ENCODE results near the gene FEN1.

The FEN1 gene

DNA sequence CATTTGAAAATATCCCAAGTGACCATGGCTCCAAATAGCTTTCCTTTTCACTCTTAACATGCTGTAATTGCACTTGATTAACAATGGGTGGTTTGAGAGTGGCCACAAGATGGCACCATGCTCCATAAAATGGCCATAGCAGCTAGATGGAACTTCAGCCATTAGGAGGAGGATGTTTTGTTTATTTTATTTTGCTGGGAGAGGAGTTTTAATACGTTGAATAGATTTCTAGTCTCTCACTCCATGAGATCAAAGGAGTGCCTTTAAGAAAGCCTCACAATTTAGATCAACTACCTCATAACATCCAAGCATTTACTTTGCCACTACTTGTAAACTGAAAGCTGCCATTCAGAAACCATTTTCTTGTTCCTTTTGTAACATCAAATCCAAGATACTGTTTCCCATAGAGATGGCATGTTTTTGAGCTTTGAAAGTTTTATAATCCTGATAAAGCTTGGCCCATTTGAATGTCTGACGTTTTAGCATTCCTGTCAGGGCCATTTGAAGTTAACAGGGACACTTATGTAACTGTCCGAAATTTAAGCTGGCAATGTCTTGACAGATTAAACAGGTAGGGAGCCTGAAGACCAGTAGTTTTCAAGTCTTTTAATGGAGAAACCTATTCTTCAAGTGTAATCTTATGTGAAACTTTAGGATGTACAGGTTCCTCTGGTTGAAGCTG is 4.7 kb downstream of the FEN1 start:
- peak; percentile 76 for DNase-seq

DNA sequence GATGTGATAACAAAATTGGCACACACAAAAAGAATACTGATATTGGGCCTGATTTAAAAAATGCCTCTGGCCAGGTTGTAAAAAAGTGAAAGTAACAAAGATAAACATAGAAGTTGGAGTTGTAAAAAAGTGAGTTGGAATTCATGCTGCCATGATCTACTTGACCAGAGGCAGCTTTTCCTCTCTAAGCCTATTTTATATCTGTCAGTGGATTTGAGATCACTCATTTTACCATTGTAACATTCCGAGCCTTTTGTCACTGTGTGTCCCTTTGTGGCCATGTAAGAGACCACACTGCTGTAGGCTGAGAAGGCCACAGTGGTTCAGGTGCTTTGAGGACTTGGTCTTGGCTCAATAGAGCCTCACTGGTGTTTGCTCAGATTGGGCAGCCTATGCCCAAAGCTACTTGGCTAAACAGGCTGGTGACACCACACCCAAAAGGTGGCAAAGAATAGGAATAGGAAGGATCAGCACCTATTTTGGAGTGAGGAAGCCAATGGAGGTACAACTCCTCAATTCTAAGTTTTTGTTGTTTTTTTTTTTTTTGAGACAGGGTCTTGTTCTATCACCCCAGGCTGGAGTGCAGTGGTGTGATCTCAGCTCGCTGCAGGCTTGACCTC is 7.1 kb downstream of the FEN1 start:
- no peak for DNase-seq

DNA sequence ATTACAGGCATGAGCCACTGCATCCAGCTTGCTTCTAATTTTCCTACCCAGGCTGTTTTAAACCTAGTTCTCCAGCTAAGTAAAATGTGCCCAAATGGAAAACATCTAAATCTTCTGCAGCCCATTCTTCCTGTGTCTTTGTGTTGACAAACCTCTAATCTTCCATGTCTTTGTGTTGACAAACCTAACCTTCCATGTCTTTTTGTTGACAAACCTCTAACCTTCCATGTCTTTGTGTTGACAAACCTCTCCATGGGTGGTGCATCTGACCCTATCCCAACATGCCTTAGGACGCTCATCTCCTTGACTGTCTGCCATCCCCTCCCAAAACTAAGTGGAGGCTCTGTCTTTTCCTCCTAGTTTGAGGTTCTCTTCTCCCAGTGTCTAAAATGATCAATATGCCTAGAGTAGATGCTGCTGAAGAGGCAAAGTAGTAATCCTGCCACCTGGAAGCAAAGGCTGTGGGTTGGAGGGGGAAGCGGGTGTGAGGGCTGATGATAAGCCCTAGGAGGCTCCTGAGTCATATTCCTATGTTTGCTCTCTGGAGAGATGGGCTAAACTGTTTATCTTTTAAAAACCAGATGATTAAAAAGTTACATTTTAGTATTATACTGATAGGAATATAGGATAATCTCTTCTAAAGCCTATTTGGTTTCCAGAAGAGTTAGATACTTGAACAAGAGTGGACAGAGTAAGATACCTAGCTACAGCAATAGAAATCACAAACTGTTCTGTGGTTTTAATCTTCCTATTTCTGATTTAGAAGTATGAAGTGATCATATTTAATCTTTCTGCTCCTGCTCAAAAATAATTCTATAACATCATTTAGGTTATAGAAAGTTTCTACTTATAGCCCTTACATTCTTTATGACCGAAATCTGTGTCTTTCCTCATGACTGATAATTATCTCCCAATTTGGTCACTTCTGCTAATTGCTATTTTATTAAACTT is 7.9 kb downstream of the FEN1 start:
- peak; percentile 18 for DNase-seq

DNA sequence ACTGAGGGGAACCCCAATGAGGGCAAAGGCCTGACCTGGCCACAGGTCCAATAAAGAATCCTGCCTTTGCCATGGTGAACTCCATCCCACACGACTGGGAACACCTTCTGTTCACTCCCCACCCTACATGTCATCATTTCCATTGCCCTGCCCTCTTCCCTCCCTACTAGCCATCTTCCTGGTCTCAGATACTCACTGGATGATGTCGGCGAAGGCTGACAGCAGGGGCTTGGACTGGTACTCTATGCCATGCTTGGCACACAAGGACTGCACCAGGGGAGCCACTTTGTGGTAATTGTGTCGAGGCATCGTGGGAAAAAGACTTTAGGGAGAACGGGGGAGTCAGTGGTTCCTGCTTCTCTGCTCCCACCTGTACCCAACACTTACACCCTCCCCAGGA is 9.9 kb downstream of the FEN1 start:
- no peak for DNase-seq

DNA sequence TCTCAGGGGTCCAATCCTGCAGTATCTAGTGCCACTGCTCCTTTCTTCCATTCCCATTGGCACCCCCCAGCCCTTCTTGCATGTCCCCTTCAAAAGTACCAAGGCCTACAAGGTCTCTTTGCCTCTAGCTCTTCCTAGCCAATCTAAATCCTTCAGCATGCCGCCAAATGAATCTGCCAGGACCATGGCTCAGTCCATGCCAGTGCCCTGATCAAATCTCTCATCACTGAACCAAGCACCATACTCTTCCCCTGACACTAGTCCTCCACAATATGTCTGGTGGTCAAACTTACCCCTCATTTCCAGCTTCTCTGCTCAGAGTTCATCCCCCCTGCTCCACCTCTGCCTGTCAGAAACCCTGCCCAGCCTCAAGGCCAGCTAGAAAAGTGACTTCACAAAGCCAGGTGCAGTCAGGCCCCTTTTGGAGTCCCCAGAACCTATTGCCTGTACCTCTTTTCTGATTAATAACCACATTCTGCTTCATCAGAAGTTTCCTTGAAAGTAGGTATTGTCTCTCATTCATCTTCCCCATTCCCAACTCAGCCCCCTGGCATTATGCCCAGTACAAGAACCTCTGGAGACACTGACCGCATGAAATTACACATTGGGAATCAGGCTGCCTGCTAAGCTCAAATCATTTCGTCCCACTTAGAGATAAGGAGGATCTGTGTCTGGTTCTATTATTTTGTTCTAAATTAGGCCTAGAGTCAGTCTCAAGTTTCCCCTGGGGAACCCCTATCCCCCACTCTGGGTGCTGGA is 11.4 kb downstream of the FEN1 start:
- no peak for DNase-seq

DNA sequence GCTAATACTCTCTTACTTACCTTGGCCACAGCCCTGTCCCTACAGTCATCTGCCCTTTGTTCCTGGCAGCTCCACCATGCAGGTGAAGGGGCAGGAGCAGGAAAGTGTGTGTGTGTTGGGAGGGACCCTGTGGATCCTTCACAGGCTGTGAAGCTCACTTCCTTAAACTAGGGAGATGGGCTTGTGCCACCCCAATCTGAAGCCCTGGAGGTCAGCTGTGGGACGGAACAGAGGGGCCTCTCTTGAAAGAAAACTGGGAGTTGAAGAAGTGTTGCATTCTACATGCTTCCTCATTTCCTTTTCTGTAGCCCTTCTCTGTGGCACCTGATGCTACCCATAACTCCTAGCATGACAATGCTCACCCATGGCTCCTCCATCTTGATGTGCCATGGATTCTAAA is 12.4 kb downstream of the FEN1 start:
- no peak for DNase-seq

DNA sequence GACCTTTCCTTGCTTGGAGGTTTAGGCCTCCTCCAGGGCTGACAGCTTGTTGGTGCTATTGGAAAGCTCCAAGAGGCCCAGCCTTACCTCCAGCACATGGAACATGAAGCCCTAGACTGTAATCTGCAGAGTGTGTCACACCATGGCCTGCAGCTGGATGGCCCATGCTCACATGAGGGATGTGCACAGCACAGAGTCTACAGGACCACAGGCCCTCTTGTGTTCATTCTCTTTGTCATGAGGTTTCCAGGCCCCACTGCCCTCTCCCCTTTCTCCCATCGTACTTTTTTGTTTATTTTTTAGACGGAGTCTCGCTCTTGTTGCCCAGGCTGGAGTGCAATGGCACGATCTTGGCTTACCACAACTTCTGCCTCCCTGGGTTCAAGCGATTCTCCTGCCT is 14.1 kb downstream of the FEN1 start:
- no peak for DNase-seq

DNA sequence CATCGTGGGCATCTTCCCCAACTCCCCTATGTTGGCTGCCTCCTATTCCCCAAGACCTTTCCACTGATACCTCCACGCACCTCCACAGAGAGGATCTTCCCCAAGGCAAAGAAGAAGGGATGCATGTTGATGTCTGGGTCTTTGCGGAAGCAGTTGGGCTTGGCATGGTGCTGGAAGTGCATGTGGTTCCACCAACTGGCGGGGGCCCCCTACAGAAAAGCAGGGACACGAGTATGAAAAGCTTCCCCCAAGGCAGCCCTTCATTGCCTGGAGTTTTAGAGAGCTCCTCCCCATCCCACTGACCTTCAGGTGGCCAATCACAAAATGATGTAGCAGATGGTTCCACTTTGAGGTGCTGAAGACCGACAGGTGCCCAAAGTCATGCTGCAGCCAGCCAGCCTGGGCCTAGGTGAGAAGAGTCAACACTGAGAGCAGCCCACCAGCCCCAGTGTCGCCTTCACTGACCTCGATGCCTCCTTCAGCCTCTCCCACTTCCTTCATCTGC is 18.0 kb downstream of the FEN1 start:
- DNase-seq = no peak

DNA sequence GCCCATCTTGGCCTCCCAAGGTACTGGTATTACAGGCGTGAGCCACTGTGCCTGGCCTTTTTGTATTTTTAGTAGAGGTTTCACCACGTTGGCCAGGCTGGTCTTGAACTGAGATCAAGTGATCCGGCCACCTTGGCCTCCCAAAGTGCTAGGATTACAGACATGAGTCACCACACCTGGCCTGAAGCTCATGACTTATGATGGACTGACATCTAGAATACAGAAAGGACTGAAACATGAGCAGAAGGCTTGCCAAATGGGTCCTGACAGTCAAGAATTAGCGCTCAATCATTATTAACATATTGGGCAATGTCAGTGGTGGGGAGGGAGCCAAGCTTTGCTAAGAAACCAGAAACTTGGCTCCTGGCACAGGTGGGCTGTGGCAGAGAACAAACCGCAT is 19.1 kb downstream of the FEN1 start:
- no peak for DNase-seq

DNA sequence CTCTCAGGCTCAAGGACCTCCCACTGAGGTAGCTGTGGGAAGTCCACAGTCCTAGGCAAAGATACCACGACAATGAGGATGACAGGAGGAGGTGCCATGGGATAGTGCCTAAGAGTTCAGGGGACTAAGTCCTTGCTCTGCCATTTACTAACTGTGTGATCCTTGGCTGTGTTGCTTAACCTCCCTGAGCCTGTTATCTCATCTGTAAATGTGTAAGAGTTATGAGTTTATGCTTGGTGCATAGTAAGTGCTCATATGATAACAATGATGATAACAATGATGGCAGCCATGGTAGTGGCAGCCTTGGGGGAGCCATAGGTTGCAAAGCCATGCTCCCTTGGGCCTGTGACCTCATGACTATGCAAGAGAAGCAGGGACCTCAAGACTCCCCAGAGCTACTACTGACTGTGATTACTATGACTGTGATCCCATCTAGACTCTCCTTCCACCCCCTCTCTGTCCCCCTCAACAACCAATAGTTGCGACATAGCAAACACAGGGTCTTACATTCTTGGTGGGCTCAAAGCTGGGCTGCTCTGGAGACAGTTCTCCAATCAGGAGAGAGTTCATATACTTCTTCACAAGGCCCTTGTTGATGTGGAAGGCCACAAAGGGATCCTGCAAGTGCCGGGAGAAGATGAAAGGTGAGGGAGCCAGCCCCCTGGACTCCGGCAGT is 20.2 kb downstream of the FEN1 start:
- DNase-seq = no peak

DNA sequence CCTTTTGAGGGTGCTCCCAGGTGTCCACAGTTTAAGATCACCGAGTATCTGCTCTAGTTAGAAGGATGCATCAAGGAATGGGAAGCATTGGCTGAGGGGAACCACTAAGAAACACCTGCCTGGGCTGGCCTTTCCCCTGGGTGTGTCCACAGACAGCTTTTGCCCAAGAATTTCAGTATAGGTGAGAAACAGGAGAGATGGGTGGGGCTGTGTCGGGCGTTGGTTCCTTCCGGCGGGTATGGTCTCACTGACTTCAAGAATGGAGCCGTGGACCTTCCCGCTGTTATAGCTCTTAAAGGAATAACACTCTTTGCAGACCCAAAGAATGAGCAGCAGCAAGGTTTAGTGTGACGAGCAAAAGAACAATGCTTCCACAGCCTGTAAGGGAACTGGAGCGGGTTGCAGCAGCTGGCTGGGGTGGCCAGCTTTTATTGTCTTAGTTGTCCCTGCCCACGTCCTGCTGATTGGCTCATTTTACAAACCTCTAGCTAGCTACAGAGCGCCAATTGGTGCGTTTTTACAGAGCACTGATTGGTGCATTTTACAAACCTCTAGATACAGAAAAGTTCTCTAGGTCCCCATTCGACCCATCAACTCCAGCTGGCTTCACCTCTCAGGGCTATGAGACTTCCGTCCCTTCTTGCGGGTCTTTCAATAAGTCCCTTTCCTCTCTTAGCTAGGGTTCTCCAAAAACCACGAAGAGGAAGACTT is 21.7 kb downstream of the FEN1 start:
- no peak for DNase-seq

DNA sequence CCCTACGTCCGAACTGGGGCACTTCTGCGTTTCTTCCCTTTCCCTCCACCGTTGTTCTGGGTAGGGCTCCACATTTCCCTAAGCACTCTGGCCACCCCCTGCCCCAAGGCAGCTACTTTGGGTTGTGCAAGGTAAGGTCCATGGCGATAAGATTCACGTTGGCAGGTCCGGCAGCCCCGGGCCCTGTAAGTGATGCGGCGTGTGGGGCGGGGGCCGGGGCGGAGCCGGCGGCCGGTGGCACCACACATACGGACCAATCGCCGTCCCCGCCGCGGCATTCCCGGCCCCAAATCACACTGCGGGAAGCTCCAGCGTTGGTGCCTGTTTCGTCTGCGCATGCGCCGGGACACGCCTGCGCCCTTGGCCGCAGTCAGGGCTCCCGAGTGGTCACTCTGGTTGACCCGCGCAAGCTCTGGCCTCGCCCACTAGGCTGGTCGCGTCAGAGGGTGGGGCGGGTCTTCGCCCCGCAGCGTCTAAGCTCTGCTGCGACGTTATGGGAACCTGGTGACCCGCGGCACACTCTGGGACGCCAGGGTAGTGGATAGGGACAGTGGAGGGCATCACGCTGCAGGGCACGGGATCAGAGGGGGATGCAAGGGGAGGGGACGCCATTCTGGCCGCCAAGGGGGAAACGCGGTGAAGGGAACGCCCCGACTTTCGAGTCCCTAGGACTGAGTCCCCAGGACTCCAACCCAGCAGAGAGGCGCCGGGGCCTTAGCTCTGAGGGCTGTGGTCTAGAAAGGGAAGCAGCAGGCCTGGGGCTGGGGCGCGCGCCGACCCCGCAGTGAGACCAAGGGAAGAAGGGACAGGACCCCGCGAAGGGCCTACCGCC is 22.5 kb downstream of the FEN1 start:
- DNase-seq = peak; percentile 98

DNA sequence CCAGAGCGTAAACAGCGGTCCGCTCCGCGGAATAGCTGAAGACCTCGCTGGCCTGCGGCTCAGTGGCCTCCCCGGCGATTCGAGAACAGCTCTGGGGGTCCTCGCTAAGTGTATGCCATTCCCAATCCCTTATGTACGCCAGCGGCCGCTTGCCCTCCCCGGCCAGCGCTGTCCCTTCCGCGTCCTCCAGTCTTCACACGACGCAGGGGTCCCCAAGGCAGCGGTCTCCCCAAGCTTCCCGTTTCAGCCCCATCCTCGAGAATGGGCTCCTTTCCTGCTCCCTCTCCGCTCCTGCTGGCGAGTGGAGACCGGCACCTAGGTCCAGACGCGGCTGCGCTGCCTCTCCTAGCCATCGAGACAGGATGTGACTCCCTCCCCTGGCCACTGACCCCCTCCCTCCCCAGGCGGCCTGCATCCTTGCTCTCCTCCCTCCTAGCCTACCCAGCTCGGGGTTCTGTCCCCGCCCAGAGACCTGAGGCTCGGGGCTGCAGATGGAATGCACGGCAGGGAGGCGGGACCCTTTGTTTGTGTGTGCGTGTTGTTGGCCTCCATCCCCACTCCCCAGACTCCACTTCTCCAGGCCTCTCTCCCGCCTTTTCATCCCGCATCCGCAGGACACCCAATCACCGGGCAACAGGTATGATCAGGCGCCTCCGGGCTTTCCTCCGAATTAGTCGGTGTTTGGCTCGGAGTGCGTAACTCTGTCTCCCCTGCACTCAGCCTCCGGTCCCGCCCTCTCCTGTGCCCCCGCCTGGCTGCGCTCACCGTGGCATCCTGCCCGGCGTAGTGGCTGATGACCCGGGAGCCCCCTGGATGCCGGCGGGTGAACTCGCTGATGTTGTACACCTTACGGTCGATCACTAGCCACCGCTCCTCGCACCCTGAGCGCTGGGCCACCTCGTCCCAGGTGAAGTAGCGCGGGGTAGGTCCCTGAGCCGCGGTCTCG is 23.4 kb downstream of the FEN1 start:
- peak; percentile 71 for DNase-seq

DNA sequence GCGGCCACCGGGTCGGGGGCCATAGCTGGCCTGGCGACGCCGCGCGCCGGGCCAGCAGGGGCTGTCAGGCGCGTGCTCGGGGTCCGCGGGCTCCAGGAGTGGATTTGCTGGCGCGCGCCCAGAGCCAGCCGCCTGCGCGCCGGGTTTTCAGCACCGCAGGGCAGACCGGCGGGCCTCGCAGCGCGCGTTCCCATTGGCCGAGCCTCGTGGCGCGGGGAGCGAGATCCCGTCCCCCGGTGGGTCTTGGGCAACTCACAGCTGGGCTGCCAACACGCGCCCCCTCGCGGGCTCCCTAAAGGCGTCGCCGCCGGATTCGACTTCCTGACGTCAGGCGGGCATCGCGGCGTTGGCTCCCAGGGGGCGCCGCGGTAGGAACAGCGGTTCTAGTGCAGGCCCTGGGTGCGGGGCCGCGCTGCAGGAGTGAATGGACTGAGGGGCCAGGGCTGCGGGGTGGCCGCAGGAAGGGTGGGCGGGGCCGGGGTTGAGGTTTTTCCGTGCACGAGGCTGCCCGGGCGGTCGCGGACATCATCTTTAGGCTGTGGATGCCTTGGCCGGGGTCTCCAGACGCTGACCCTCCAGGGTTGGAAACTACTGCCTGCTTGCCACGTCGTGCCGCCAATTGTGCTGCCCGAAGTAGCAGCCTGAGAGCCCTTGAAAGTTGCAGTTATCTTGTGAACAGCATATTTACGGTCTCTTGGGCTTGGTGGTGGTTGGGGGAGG is 24.2 kb downstream of the FEN1 start, which contains the start of gene FADS1:
Gene FADS1 (minus strand): TSS at position 268 of the 720 bp plus-strand sequence. CDS start 74 bp downstream, at position 194.
- DNase-seq = peak; percentile 97

DNA sequence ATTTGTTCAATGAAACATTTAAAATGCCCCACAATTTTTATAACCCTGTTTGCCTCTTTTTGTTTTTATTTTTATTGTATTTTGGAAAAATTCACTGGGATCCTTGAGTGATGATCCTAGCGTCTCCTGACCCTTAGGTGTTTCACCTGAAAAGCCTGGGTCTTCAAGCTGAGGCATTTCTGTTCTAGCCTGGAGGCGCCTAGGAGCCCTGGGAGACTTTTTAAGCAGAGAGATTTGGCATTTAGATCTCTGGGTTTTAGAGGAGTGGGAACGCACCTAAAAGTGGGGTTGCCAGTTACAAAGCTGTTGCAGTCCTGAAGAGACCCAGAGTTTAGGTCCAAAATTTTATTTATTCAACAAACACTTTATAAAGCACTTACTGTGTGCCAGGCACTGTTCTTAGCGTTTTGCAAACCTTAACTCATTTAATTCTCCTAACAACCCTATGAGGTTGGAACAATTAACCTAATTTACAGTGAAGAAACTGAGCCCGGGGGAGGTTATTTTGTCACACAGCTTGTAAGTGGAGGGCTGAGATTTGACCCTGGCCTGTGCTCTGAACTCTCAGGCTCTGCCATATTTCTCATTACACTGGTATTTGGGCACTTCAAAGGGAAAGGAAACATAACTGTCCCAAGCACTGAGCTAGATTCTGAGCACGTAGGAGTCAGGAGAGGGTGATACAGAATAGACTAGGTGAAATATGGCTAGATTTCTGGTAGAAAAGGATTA is 24.9 kb downstream of the FEN1 start:
- no peak for DNase-seq

DNA sequence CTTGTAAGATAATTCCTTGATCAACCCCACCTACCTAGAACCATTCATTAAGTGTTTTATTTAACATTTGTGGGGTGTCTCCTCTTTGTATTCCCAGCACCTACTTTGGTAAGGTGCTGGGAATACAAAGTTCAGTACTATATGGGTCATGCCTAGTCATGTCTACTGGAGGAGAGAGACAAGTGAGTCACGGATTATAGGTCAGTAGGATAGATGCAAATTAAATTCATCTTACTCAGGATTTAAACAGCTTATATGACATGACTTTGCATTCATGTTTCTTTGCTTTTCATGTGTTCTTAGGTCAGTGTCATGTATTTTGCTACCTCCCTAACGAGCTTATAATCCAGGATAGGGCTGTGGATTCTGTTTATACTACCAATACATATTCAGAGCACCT is 27.5 kb downstream of the FEN1 start:
- peak; percentile 85 for DNase-seq

DNA sequence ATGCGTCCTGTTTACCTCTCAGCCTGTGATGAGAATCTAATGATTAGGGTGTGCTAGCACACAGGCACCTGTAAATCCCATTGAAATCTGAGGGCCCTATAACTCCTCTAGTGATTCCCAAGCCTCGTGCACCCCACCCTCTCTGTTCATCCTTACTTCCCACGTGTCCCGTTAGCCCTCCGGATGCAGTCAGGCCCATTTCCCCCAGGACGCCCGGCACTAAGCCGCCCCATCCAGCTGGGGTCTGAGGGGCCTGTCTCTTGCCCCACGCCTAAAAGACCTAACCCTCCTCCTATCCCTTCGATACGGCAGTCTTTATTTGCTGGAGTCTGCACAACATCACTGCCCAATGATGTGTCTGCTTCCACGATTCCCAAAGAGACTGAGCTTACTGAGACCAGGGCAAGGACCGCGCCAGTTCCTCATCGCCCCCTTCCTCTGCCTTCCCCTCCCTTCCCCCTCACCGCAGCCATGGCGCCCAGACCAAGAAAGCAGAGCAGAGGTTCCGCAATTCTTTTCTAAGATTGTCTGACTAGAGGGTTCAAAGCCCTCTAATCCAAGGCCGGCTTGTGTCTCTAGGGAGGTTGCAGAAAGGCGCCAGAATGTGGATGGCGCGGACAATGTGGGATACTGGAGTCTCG is 34.3 kb downstream of the FEN1 start:
- DNase-seq = peak; percentile 10
